ENCODE results near the gene AMMECR1.
"Not testable (repeated sequence)": the region's sequence is repeated elsewhere in the genome, so short reads cannot be mapped to it uniquely, and the experiment has no call there.

Gene AMMECR1

DNA sequence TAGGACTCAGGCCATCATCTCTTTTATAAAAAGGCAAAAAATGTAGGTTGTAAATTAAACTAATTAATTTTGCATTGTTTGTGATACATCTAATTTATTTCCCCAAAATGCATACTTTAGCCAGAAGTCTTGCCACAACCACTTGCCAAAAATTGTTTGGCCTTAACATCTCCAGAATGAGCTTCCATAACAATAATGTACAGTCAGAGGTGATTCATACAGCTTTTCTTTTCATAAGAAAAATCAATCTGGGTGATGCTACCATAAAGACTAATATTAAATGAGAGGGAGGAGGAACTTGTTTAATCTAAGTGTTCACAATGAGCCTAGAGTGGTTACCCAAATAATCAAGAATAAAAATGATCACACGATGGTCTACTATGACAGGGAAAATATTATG lies 59.3 kb downstream of the AMMECR1 start:
- no peak for DNase-seq (ENCODE audit: low read depth)

DNA sequence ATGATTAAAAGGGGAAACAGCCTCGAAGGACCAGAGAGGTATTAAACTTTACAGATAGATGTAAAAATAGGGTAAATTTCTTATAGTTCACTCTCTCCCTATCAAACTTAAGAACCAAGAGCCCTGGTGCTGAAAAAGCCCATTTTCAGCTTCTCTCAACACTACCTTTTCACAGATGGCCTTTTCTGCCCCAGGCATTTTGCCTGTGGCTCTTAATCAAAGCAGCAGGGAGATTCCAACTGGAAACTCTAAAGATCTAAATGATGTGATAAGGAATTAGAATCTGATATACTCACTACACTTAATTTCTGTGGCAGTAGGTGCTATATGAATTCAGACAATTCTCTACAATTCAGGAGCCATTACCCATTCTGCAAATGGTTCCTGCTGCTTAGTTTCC lies 60.0 kb downstream of the AMMECR1 start:
- no peak for DNase-seq (ENCODE audit: low read depth)

DNA sequence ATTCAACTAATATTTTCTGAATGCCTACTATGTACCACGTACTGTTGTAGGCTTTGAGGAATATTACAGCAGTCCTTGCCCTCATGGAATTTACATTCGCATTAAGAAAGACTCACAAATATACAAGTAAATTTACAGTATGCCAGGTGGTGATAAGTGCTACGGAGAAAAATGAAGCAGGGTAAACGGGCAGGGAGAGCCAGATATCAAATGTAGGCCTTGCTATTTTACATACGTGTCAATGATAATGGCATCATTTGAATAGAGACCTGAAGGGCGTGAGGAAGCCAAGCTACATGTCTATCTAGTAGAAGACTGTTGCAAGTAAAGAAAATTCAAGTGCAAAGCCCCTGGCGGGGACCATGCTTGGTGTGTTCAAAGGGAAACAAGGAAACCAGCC lies 65.2 kb downstream of the AMMECR1 start:
- no peak for DNase-seq (ENCODE audit: low read depth)

DNA sequence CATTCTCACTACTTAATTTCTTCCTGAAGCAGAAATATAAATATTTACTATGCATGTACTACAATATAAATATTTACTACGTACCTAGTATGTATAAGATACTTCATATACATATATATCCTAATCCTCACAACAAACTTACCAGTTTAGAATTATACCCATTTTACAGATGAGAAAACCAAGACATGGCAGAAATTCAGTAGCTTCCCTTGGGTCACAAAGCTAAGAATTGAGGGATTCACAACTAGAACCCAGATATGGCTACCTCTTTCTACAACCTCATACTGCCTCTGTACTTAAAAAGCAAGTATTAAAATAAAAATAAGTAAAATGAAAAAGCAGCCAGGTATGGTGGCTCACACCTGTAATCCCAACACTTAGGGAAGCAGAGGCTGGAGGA lies 65.9 kb downstream of the AMMECR1 start:
- no peak for DNase-seq (ENCODE audit: low read depth)

DNA sequence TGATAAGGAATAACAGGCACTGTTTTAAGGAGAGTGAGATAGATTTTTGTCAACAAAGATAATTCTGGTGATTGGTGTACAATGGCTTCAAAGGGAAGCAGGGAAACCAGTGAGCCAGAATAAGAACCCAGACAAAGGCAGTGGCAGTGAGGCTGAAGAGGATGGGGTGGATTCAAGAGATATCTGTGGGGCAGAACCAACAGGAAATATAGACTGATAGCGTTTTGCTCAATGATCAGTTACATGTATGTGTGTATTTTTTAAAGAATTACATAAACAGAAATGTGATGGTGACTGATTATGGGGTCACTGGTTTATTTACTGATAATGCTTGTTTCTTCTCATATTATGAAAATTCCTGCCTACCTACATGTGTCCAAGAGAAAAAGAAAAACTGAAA lies 66.4 kb downstream of the AMMECR1 start:
- DNase-seq (ENCODE audit: low read depth) = no peak

DNA sequence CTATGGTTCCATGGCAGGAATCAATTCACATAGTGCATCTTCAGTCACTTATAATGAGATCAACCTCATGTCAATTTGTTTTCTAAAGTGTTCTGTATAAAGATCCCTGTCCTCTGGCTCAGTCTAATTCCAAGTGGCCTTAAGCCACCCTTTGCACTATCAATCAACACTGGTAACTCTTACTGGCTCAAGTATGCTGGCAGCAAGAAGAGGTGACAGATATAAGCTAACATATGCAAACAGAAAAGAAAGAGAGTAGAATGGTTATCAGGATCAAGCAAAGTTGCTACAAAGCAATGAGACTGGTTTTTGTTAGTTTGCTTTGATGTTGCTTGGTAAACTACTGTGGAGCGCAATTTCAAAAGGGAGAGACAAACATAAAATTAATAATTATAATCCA lies 67.0 kb downstream of the AMMECR1 start:
- no peak for DNase-seq (ENCODE audit: low read depth)

DNA sequence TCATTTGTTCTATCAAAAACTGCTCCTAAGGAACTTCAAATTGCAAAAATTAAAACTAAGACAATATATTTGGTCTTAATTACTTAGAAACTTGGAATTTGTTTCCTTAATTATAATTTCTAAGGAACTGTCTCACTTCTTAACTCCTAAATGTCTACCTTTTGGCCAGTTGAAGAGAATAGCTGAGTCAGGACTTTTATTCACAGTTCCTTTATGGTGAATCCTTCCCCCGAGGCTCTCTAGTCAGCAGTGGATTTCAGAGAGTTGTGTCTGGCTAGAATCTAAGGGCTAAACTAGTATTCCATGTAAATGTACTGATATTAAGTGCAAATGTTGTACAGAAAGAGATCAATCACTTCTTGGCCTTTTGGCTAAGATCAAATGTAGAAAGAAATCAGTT lies 69.3 kb downstream of the AMMECR1 start:
- DNase-seq (ENCODE audit: low read depth) = no peak

DNA sequence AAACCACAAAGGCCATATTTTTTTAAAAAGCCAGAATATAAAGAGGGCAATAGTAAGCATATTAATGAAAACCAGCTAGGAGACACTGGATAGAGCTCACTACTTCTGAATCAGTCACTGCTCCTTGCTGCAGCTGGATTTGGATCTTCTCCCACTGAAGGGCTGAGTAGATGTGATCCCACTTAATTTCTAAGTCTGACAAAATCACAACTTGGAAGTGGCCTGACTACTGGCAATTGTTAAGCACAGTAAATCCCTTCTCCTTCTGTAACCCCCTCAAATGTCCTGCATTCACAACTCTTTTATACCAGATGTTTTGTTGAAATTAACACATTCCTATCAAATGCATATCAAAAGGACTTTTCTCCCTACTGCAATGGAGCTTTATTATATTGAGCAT lies 72.9 kb downstream of the AMMECR1 start:
- DNase-seq (ENCODE audit: low read depth) = no peak

DNA sequence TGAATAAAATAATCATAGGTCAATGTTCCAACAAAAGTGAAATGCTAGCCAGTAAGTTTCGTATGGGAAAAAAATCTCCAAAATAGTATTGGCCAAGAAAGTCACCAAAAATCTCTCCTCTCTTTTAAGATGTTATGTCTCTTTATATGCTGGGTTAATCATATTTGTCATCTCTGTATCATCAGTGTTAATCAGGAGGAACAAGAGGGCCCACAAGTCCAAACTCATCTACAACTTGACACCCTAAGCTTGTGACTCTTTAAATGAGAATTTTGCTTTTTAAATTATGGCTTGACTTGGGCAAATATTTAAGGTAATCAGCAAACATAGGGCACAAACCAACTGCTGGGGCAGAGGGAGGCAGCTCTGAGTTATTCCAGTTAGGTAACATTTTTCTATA lies 75.5 kb downstream of the AMMECR1 start:
- DNase-seq (ENCODE audit: low read depth) = no peak

DNA sequence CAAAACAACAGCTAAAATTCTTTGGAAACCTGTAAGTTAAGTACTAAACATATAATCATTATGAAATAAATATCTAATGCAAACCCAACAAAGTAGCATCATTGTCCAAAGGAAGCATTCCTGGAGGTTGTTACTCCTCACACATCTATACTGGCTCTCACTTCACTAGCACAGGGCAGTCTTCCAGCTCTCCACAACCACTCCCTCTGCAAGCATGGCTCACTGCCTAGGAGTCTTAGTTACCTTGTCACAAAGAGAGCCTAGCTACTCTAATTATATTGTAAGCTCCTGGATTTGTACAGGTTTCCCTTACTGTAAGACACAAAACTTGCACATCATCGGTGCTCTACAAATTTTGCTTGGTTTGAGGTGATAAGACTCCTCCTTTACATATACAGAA lies 76.1 kb downstream of the AMMECR1 start:
- DNase-seq (ENCODE audit: low read depth) = no peak

DNA sequence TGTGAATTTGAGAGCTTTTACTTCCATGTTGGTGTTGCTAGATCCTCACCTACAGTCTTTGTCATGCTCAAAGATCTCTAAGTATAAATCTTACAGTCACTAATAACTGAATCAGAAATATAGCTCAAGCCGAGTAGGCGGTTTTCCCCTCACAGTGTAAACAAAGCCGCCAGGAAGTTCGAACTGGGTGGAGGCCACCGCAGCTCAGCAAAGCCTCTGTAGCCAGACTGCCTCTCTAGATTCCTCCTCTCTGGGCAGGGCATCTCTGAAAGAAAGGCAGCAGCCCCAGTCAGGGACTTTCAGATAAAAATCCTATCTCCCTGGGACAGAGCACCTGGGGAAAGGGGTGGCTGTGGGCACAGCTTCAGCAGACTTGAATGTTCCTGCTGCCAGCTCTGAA lies 79.6 kb downstream of the AMMECR1 start:
- DNase-seq (ENCODE audit: low read depth) = peak; percentile 5

DNA sequence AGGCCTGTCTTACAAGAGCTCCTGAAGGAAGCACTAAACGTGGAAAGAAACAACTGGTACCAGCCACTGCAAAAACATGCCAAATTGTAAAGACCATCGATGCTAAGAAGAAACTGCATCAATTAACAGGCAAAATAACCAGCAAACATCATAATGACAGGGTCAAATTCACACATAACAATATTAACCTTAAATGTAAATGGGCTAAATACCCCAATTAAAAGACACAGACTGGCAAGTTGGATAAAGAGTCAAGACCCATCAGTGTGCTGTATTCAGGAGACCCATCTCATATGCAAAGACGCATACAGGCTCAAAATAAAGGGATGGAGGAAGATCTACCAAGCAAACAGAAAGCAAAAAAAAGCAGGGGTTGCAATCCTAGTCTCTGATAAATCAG lies 86.4 kb downstream of the AMMECR1 start:
- not testable (repeated sequence) for DNase-seq (ENCODE audit: low read depth)

DNA sequence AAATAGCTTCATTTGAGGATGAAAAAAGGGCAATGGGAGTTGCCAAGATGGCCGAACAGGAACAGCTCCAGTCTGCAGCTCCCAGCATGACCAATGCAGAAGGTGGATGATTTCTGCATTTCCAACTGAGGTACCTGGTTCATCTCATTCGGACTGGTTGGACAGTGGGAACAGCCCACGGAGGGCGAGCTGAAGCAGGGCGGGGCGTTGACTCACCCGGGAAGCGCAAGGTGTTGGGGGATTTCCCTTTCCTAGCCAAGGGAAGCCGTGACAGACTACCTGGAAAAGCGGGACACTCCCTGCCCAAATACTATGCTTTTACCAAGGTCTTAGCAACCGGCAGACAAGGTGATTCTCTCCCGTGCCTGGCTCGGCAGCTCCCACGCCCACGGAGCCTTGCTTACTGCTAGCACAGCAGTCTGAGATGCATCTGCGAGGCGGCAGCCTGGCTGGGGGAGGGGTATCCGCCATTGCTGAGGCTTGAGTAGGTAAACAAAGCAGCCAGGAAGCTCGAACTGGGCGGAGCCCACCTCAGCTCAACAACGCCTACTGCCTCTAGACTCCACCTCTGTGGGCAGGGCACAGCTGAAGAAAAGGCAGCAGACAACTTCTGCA lies 88.3 kb downstream of the AMMECR1 start:
- peak; percentile 29 for DNase-seq (ENCODE audit: low read depth)

DNA sequence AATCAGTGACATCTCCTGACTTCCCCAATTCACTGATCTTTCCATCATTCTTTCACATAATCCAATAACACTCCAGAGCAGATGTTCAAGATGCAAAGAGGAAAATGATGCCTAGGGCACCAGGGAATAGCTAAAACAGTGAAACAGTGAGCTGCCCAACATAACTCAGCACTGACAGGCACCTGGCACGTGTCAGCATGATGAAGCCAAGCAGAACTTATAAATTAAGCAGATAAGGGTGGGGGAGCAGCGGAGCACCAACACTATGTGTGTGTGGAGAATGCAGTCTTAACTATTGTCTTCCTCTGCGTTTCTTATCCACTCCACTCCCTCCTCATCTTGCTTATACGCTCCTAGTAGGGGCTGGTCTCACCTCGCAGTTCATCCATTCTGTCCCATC lies 89.4 kb downstream of the AMMECR1 start:
- DNase-seq (ENCODE audit: low read depth) = no peak

DNA sequence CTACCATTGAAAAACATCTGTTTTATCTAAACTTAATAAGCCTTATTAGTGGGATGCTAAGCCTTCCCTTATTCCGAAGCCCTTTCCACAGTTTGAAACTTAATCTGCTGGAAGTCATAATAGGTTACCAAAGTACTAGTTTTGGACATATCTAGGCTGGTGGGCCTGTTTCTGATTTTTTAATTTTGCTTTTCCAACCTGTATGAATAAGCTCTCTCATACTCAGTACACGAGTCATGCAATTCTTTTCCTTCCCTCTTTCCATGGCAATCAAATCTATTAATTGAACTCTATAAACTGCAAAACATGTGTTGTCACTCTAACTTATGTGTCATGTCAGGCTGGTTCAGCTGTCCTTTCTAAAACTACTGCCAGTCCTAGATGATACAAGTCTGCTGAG lies 91.0 kb downstream of the AMMECR1 start:
- no peak for DNase-seq (ENCODE audit: low read depth)

DNA sequence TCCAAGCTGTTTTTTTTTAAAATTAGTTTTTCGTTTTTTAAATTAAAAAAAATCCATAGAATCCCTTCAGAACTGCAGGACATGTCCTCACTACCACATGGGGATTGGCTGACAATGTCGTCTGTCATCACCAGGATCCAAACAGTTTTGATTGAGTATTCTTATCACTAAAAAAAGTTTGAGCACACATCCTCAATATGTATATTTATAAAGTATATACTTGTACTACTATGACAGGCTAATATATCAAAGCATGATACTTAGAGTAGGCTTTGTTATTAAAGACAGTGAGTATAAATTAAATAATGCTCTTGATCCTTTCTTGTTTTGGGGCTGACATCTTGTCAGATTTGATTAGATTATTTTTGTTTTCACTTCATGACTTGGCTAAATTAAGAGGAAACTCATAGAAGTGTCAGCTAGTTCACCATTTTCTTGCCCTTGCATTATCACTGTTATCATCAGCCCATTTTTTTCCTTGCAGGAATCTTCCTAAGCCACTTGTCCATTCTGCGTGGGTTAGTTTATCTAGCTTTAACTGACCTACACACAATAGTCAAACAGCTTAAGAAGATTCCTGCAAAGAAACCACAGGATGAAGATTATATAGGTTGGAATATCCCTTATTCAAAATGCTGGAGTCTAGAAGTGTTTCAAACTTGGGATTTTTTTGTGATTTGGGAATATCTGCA lies 92.8 kb downstream of the AMMECR1 start:
- DNase-seq (ENCODE audit: low read depth) = no peak

DNA sequence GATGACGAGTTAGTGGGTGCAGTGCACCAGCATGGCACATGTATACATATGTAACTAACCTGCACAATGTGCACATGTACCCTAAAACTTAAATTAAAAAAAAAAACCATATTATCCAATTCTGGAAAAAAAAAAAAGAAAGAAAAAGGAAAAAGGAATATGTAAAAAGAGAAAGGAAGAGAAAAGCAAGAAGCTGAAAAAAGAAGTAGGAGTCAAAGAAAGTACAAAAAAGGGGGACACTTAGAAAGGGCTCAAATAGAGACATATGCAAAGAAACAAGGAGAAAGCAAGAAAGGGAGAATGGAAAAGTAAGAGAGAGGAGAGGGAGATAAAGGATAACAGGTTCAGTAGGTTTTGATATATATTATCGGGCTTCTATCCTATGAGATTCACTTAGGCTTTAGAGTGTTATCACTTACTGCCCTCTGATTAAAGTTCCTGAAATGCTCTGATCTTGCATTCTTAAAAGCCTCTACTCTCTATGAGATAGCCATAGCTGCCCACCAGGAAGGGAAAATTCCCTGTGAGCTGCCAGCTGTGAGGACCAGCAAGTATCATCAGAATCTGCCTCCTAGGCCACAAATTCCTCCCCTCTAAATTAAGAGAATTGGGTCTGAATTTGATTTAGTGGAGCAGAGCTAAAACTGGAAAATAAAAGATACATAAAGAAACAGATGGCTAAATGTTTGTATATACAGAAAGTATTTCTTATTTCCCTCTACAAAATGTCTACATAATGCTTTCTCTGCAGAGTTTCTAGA lies 95.2 kb downstream of the AMMECR1 start:
- DNase-seq (ENCODE audit: low read depth) = no peak

DNA sequence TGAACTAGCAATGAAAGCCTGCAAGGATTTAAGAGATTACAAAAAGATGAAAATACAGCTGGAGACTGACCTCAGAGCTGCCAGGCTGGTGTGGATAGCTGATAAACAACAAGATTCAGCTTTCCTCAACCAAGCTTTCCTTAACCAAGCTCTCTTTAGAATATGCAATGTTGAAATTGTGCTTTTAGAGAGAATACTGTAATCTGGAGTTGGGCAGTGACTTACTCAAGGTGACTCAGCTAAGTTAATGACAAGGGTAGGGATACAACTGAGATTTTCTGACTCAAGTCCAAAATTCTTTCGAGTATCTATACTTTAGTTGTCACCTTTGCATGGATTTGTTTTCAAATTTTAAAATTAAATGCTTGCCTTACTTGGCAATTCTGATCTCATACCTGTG lies 98.0 kb downstream of the AMMECR1 start:
- no peak for DNase-seq (ENCODE audit: low read depth)

DNA sequence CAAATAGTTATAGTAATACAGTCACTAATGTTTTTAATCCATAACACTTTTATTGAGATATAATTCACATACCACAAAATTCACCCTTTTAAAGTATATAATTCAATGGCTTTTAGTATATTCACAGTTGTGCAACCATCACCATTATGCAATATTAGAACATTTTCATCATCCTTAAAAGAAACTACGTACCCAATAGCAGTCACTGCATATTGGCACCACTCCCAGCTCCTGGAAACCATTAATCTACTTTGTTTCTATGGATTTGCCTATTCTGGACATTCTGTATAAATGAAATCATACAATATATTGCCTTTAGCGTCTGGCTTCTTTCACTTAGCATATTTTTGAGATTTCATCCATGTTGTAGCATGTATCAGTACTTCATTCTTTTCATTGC lies 99.3 kb downstream of the AMMECR1 start:
- no peak for DNase-seq (ENCODE audit: low read depth)

DNA sequence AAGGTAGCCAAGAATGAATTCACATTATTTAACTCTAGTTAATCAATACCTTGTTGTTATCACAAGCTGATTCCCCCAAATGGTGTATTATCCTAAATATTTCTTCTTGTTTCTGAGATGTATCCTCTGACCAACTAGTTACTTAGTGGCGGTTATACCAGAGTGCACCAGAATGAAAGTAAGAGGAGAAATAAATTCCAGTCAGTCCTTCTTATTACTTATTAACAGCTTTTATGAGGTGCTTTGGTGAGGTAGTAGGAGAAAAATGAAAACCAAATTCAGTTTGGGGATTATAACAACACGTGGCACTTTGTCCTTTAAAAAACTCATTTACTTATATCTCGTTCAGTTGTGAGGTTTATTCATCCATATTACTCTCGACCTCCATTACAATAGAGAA lies 101.9 kb downstream of the AMMECR1 start:
- no peak for DNase-seq (ENCODE audit: low read depth)

DNA sequence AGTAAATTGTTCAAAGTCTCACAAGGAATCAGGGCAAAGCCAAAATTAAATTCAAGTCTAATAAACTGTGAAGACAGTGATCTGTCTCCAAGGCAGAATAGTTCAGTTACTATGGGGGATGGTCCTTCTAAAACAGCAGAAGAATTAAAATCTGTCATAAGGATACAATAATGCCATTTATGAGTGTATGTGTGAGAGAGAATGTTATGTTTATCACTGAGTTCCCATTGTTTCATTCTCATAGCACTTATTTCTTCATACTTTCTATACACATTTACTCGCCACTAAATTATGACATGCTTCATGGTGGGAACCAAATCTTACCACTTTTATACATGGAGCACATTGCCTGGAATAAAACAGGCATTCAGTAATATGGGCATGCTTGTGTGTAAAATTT lies 102.5 kb downstream of the AMMECR1 start:
- DNase-seq (ENCODE audit: low read depth) = no peak

DNA sequence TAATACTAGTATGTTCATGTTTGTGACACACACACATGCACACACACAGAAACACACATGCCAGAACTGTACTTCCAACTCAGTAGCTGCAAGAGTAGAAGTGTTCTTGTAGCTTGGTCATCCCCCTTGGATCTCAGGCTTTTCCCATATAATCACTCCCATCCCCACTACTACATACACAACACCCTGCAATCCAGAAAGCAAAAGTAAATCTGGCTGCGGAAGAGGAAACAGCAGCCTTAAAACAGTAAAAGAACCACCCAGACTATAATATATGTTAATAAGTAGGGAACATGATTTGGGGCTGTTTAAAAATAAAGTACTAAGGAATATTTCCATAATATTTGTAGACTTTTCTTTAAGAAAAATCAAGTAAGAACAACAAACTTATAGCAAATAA lies 103.2 kb downstream of the AMMECR1 start:
- no peak for DNase-seq (ENCODE audit: low read depth)

DNA sequence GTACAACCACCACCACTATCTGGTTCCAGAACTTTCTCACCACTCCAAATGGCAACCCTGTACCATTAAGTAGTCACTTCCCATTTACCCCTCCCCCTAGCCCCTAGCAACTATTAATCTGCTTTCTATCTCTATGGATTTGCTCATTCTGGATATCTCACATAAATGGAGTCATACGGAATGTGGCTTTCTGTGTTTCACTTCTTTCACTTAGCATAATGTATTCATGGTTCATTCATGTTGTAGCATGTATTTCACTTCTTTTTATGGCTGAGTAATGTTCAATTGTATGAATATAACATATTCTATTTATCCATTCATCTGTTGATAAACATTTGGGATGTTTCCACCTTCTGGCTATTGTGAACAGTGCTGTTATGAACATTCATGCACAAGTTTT lies 104.7 kb downstream of the AMMECR1 start:
- DNase-seq (ENCODE audit: low read depth) = no peak

DNA sequence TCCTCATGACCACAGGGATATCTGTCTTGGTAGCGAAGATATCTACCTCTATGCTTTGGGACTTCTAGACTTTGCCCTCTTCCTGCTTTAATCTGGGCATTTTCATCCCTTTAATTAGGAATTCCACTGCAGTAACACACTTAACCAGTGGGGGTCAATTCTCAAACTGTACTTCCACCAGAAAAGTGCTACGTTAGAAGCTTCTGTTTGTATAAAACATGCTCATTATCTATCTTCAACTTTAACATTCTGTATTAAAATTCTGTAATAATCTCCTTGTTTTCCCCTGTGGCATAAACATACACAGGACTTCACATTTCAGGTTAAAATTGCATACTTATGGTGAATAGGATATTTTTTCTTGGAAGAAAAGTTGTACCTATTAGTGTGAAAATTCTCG lies 105.6 kb downstream of the AMMECR1 start:
- no peak for DNase-seq (ENCODE audit: low read depth)

Data from stimulated activated CD8-positive, alpha-beta memory T cell treated with anti-CD3 and anti-CD28 coated beads, Interleukin-12 subunit alpha, Interleukin-12 subunit beta, amount 100 ng/mL, for 1 hour (primary cell).